Measurements from ENCODE around the gene SSTR5.

The SSTR5 gene

GRCh38 chr16:1034230-1035065, 38.1 kb upstream of the SSTR5 start:
- H3K36me3 Mint-ChIP-seq, result no peaks in the 10 kb centered on the region
- no peak for DNase-seq
- H3K27me3 Mint-ChIP-seq, result peaks cover 14% of the 10 kb centered on the region
- H3K27ac Mint-ChIP-seq, result no peak overlapping the region
- CTCF ChIA-PET, result no interaction called here
- no peaks in the 10 kb centered on the region for H3K4me1 Mint-ChIP-seq
- H3K9me3 Mint-ChIP-seq, result no peaks in the 10 kb centered on the region
- no peak overlapping the region for H3K4me3 Mint-ChIP-seq

- H3K4me3 Mint-ChIP-seq, result no peak overlapping the region
- no peak overlapping the region for H3K27ac Mint-ChIP-seq
- DNase-seq, result no peak
- H3K4me1 Mint-ChIP-seq, result no peaks in the 10 kb centered on the region
- H3K27me3 Mint-ChIP-seq, result peaks cover 8% of the 10 kb centered on the region
- CTCF ChIA-PET, result no interaction called here
- no peaks in the 10 kb centered on the region for H3K9me3 Mint-ChIP-seq
- H3K36me3 Mint-ChIP-seq, result no peaks in the 10 kb centered on the region
These were observed 37.5 kb upstream of the SSTR5 start for GRCh38 chr16:1035066-1035415.

GRCh38 chr16:1036166-1036565, 36.4 kb upstream of the SSTR5 start:
- Mint-ChIP-seq H3K27ac (no peak overlapping the region), H3K9me3 (no peaks in the 10 kb centered on the region), H3K36me3 (no peaks in the 10 kb centered on the region), H3K4me1 (no peaks in the 10 kb centered on the region), H3K27me3 (peaks cover 8% of the 10 kb centered on the region), H3K4me3 (no peak overlapping the region)
- no peak for DNase-seq
- CTCF ChIA-PET, result no interaction called here

GRCh38 chr16:1036726-1037393, 35.7 kb upstream of the SSTR5 start:
- no peak overlapping the region for H3K27ac Mint-ChIP-seq
- H3K36me3 Mint-ChIP-seq, result no peaks in the 10 kb centered on the region
- no peak overlapping the region for H3K4me3 Mint-ChIP-seq
- peaks cover under 1% of the 10 kb centered on the region for H3K9me3 Mint-ChIP-seq
- peaks cover 8% of the 10 kb centered on the region for H3K27me3 Mint-ChIP-seq
- CTCF ChIA-PET, result no interaction called here
- H3K4me1 Mint-ChIP-seq, result no peaks in the 10 kb centered on the region
- no peak for DNase-seq

- Mint-ChIP-seq H3K4me1 (no peaks in the 10 kb centered on the region), H3K27me3 (peaks cover 8% of the 10 kb centered on the region), H3K36me3 (no peaks in the 10 kb centered on the region), H3K9me3 (peaks cover 7% of the 10 kb centered on the region), H3K4me3 (no peak overlapping the region), H3K27ac (no peak overlapping the region)
- no peak for DNase-seq
- CTCF ChIA-PET, result no interaction called here
These were observed 34.9 kb upstream of the SSTR5 start for GRCh38 chr16:1037394-1038257.

- Mint-ChIP-seq H3K4me3 (no peak overlapping the region), H3K27ac (no peak overlapping the region), H3K4me1 (no peaks in the 10 kb centered on the region), H3K36me3 (no peaks in the 10 kb centered on the region), H3K9me3 (peaks cover 7% of the 10 kb centered on the region), H3K27me3 (peaks cover 8% of the 10 kb centered on the region)
- CTCF ChIA-PET, result no interaction called here
- DNase-seq, result no peak
These were observed 33.6 kb upstream of the SSTR5 start for GRCh38 chr16:1038932-1039331.

- no peaks in the 10 kb centered on the region for H3K36me3 Mint-ChIP-seq
- CTCF ChIA-PET, result no interaction called here
- H3K9me3 Mint-ChIP-seq, result peaks cover 7% of the 10 kb centered on the region
- no peaks in the 10 kb centered on the region for H3K4me1 Mint-ChIP-seq
- no peak overlapping the region for H3K4me3 Mint-ChIP-seq
- no peak overlapping the region for H3K27ac Mint-ChIP-seq
- peaks cover 8% of the 10 kb centered on the region for H3K27me3 Mint-ChIP-seq
- no peak for DNase-seq
These were observed 32.8 kb upstream of the SSTR5 start for GRCh38 chr16:1039762-1040161.

GRCh38 chr16:1040346-1040745, 32.2 kb upstream of the SSTR5 start:
- H3K27ac Mint-ChIP-seq, result no peak overlapping the region
- H3K36me3 Mint-ChIP-seq, result no peaks in the 10 kb centered on the region
- CTCF ChIA-PET, result no interaction called here
- no peaks in the 10 kb centered on the region for H3K4me1 Mint-ChIP-seq
- no peak for DNase-seq
- peaks cover 6% of the 10 kb centered on the region for H3K27me3 Mint-ChIP-seq
- H3K9me3 Mint-ChIP-seq, result peaks cover 7% of the 10 kb centered on the region
- H3K4me3 Mint-ChIP-seq, result no peak overlapping the region

- Mint-ChIP-seq H3K4me3 (no peak overlapping the region), H3K36me3 (no peaks in the 10 kb centered on the region), H3K9me3 (peaks cover 7% of the 10 kb centered on the region), H3K27me3 (peaks cover 5% of the 10 kb centered on the region), H3K4me1 (no peaks in the 10 kb centered on the region), H3K27ac (peak overlapping the region; percentile 28)
- no peak for DNase-seq
- CTCF ChIA-PET, result no interaction called here
These were observed 30.4 kb upstream of the SSTR5 start for GRCh38 chr16:1042049-1042744.

- Mint-ChIP-seq H3K27me3 (peaks cover 5% of the 10 kb centered on the region), H3K9me3 (peaks cover 7% of the 10 kb centered on the region), H3K36me3 (no peaks in the 10 kb centered on the region), H3K4me3 (no peak overlapping the region), H3K4me1 (no peaks in the 10 kb centered on the region), H3K27ac (no peak overlapping the region)
- no peak for DNase-seq
- CTCF ChIA-PET, result no interaction called here
These were observed 29.7 kb upstream of the SSTR5 start for GRCh38 chr16:1042866-1043265.

GRCh38 chr16:1043881-1044451, 28.6 kb upstream of the SSTR5 start:
- CTCF ChIA-PET, result no interaction called here
- DNase-seq, result no peak
- H3K4me3 Mint-ChIP-seq, result no peak overlapping the region
- peaks cover 7% of the 10 kb centered on the region for H3K9me3 Mint-ChIP-seq
- H3K27ac Mint-ChIP-seq, result no peak overlapping the region
- no peaks in the 10 kb centered on the region for H3K27me3 Mint-ChIP-seq
- H3K36me3 Mint-ChIP-seq, result no peaks in the 10 kb centered on the region
- no peaks in the 10 kb centered on the region for H3K4me1 Mint-ChIP-seq

GRCh38 chr16:1044460-1045309, 27.9 kb upstream of the SSTR5 start:
- CTCF ChIA-PET, result no interaction called here

GRCh38 chr16:1045310-1045992, 27.1 kb upstream of the SSTR5 start:
- no peaks in the 10 kb centered on the region for H3K4me1 Mint-ChIP-seq
- no peak for DNase-seq
- H3K36me3 Mint-ChIP-seq, result no peaks in the 10 kb centered on the region
- no peak overlapping the region for H3K4me3 Mint-ChIP-seq
- H3K27ac Mint-ChIP-seq, result no peak overlapping the region
- CTCF ChIA-PET, result interaction anchor here (0.6 kb wide), 1 partner anchor 12 kb away, joined by 3 read pairs; no protein-coding TSS in a partner anchor
- H3K9me3 Mint-ChIP-seq, result peaks cover 7% of the 10 kb centered on the region
- no peaks in the 10 kb centered on the region for H3K27me3 Mint-ChIP-seq

More at GRCh38 chr16:1044460-1045309, 27.9 kb upstream of the SSTR5 start:
- Mint-ChIP-seq H3K4me3 (no peak overlapping the region), H3K4me1 (no peaks in the 10 kb centered on the region), H3K27ac (no peak overlapping the region), H3K27me3 (no peaks in the 10 kb centered on the region), H3K9me3 (peaks cover 7% of the 10 kb centered on the region), H3K36me3 (no peaks in the 10 kb centered on the region)
- DNase-seq, result no peak

Data from activated naive CD4-positive, alpha-beta T cell treated with anti-CD3 and anti-CD28 coated beads, Interleukin-2, amount 10 ng/mL, durations not matched to agents 7 days and 5 days (primary cell).